PC-9 (cell line): ENCODE results near the gene OGN. TPM values are rescaled to one million over a fixed set of nuclear protein-coding genes. Genes with fewer than 3 reads are reported as not detected.

ENCODE experiments used
- BruUV-seq: library from RNA; stranded (reverse); fragments of 400-500 nt; replicated peaks from 2 replicates; lab custom pipeline; 2021; lab: Mats Ljungman, UMichigan
- CTCF ChIA-PET: fragments of 300-600 bp; sonication (Branson Sonifier 250); formaldehyde crosslinking; loops from one replicate; lab custom pipeline; 2022; ENCODE audit warnings: antibody characterized with exemption; lab: Charles Lee
- POLR2A ChIA-PET: fragments of 300-600 bp; sonication (Branson Sonifier 250); formaldehyde crosslinking; loops from one replicate; lab custom pipeline; 2022; ENCODE audit warnings: antibody characterized with exemption; ENCODE audit not compliant: unreplicated experiment; lab: Charles Lee
- DNase-seq, 2 experiments: peaks; one replicate each; pipeline versions ENCODE4 v3.0.0 to v3.0.0-alpha.2; 2015 to 2022; ENCODE audit warnings: mixed read lengths in 1 of 2
- H2AFZ ChIP-seq: fragments of 200-600 bp; sonication (generic); 2 replicates; pipeline ENCODE4 v1.8.1; 2017; ENCODE audit warnings: antibody characterized with exemption
- H3F3A ChIP-seq: fragments of 200-600 bp; sonication (generic); 2 replicates; pipeline ENCODE4 v1.8.1; 2017; ENCODE audit warnings: antibody characterized with exemption, mild to moderate bottlenecking, low read depth; ENCODE audit not compliant: insufficient read depth
- H3K27ac ChIP-seq: fragments of 200-600 bp; sonication (generic); 2 replicates; pipeline ENCODE4 v1.6.1; 2016; ENCODE audit warnings: mixed run types
- H3K27me3 ChIP-seq: fragments of 200-600 bp; sonication (generic); 2 replicates; pipeline ENCODE4 v1.6.1; 2016; ENCODE audit warnings: low read depth, mixed run types; ENCODE audit not compliant: insufficient read depth
- H3K36me3 ChIP-seq: fragments of 200-600 bp; sonication (generic); 2 replicates; pipeline ENCODE4 v1.6.1; 2016; ENCODE audit warnings: low read depth, mixed run types
- H3K4me1 ChIP-seq: fragments of 200-600 bp; sonication (generic); replicated peaks from 2 replicates; pipeline ENCODE4 v1.6.1; 2016; ENCODE audit warnings: mixed run types; ENCODE audit not compliant: insufficient read depth
- H3K4me2 ChIP-seq: fragments of 200-600 bp; sonication (generic); 2 replicates; pipeline ENCODE4 v1.6.1; 2017; ENCODE audit warnings: mixed run types
- H3K4me3 ChIP-seq: fragments of 200-600 bp; sonication (generic); 2 replicates; pipeline ENCODE4 v1.6.1; 2016; ENCODE audit warnings: mixed run types
- H3K79me2 ChIP-seq: fragments of 200-600 bp; sonication (generic); 2 replicates; pipeline ENCODE4 v1.6.1; 2017; ENCODE audit warnings: low read depth, mixed run types
- H3K9me2 ChIP-seq: fragments of 200-600 bp; sonication (generic); 2 replicates; pipeline ENCODE4 v1.8.1; 2017; ENCODE audit warnings: mild to moderate bottlenecking; ENCODE audit not compliant: insufficient read depth
- H3K9me3 ChIP-seq: fragments of 200-600 bp; sonication (generic); 2 replicates; pipeline ENCODE4 v1.8.1; 2016; ENCODE audit warnings: low read depth; ENCODE audit not compliant: insufficient read depth
- H4K20me1 ChIP-seq: fragments of 200-600 bp; sonication (generic); 2 replicates; pipeline ENCODE4 v1.8.1; 2017; ENCODE audit not compliant: insufficient read depth
- CTCF ChIP-seq: fragments of 200-600 bp; sonication (generic); conservative IDR thresholded peaks from 2 replicates; pipeline ENCODE4 v1.6.1; 2017; ENCODE audit warnings: mixed run types, antibody characterized with exemption, mild to moderate bottlenecking, moderate library complexity
- EZH2 ChIP-seq: fragments of 200-600 bp; sonication (generic); IDR thresholded peaks from 2 replicates; pipeline ENCODE4 v1.8.0; 2017; ENCODE audit warnings: antibody characterized with exemption, low read depth
- intact Hi-C: fragments of 100-400 bp; cut with micrococcal nuclease; formaldehyde crosslinking; loops from one replicate; pipeline ENCODE4 v1.10.0; 2022; ENCODE audit not compliant: unreplicated experiment
- total RNA-seq: library from RNA; stranded (reverse); gene quantifications from 2 replicates; pipeline ENCODE4 v1.2.3, GENCODE V29; 2021

The OGN gene
- total RNA-seq, 1 experiment from 2014 or later, result not detected

DNA sequence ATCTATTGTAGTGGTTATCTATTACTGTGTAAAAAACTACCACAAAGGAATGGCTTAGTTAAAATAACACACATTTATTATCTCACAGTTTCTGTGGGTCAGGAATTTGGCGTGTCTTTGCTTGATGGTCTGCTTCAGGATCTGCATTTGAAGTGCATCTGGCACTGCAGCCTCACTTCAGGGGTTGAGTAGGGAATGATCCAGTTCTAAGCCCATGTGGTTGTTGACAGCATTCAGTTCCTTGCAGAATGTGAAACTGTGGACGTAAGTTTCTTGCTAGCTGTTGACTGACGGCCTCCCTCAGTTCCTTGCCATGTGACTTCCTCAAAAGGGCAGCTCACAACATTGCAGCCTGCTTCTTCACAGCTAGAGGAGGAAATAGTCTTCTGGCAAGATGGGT lies 2.1 kb upstream of the OGN start:
- no peaks in the 10 kb centered on the region for H3K27me3 ChIP-seq
- TF ChIP-seq EZH2, result no peak
- TF ChIP-seq CTCF, result no peak
- H2AFZ ChIP-seq, result no peak overlapping the region
- intact Hi-C loops, result no loop called here
- H3F3A ChIP-seq, result no peaks in the 10 kb centered on the region
- H3K9me3 ChIP-seq, result no peaks in the 10 kb centered on the region
- CTCF ChIA-PET, result no interaction called here
- H3K36me3 ChIP-seq, result no peaks in the 10 kb centered on the region
- H4K20me1 ChIP-seq, result no peaks in the 10 kb centered on the region
- no peak overlapping the region for H3K4me2 ChIP-seq
- BruUV-seq, result no TSS peak
- H3K9me2 ChIP-seq, result no peaks in the 10 kb centered on the region
- no peaks in the 10 kb centered on the region for H3K4me1 ChIP-seq
- no peaks in the 10 kb centered on the region for H3K79me2 ChIP-seq
- H3K4me3 ChIP-seq, result no peak overlapping the region
- DNase-seq, result no peak
- POLR2A ChIA-PET, result no interaction called here
- no peak overlapping the region for H3K27ac ChIP-seq

DNA sequence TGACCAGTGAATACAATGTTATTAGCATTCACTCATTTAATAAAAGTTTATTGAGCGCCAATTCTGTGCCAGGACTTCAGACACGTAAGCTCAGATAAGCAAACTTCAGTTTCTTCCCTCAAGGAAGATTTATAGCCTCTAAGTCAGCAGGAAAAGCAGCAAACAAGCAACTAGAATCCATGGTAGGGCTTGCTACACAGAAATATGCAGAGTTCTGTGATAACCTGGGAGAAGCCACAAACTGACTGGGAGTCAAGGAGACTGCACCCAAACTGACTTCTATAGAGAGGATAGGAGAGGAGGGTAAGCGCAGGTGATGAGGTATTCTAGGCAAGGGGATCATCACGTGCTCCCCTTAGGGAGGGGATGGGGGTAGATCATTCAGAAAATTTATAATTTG lies 1.4 kb upstream of the OGN start:
- H3F3A ChIP-seq, result no peaks in the 10 kb centered on the region
- H3K4me3 ChIP-seq, result no peak overlapping the region
- H4K20me1 ChIP-seq, result no peaks in the 10 kb centered on the region
- no peaks in the 10 kb centered on the region for H3K9me2 ChIP-seq
- H3K27me3 ChIP-seq, result no peaks in the 10 kb centered on the region
- no peaks in the 10 kb centered on the region for H3K79me2 ChIP-seq
- no TSS peak for BruUV-seq
- H2AFZ ChIP-seq, result no peak overlapping the region
- CTCF ChIA-PET, result no interaction called here
- H3K9me3 ChIP-seq, result no peaks in the 10 kb centered on the region
- no peak overlapping the region for H3K27ac ChIP-seq
- no peak for DNase-seq
- no peaks in the 10 kb centered on the region for H3K36me3 ChIP-seq
- POLR2A ChIA-PET, result no interaction called here
- H3K4me2 ChIP-seq, result no peak overlapping the region
- H3K4me1 ChIP-seq, result no peaks in the 10 kb centered on the region
- intact Hi-C loops, result no loop called here
- TF ChIP-seq EZH2, result no peak
- TF ChIP-seq CTCF, result no peak

DNA sequence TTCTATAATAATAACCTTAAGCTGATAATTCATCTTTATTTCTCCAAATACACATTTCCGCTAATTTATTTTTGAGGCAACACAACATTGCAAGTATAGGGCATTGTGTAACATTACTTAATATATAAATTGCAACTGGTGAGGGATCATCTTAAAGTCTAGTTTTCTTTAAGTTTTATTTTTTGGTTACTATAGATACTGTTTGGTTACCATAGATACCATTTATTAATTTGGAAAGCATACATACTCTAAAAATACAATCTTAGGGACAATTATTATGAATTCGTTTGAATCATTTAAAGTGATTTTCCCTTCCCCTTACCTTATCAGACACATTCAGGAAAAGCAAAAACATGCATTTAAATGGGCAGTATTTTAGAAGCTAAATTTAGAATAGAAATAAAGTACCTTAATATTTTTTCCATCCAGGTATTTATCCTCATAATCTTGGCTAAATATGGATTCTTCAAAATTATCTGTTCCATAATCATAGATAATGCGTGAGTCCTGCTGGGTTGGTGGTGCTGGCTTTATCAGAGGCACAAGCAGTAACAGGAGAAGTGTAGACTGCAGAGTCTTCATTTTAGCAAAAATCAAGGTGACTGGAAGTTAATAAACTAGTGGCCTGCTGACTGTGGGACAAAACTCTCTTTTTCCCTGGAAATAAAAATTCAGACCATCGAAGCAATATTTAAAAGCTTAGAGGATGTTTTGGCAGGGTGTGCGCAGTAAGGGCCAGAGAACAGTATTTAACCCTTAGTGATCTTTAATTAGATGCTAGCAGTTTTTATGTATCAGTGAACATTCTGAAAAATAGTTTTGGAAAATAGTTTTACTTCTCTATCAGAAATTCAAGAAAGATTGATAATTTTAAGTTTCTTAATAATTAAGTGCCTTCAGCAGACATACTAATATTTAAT lies 1.3 kb downstream of the OGN start:
- no peaks in the 10 kb centered on the region for H3K9me2 ChIP-seq
- no peaks in the 10 kb centered on the region for H3K27me3 ChIP-seq
- no peak for DNase-seq
- H3K79me2 ChIP-seq, result no peaks in the 10 kb centered on the region
- no peaks in the 10 kb centered on the region for H4K20me1 ChIP-seq
- H2AFZ ChIP-seq, result no peak overlapping the region
- H3K4me1 ChIP-seq, result no peaks in the 10 kb centered on the region
- H3K36me3 ChIP-seq, result no peaks in the 10 kb centered on the region
- H3K4me3 ChIP-seq, result no peak overlapping the region
- CTCF ChIA-PET, result no interaction called here
- H3K9me3 ChIP-seq, result no peaks in the 10 kb centered on the region
- intact Hi-C loops, result no loop called here
- H3F3A ChIP-seq, result no peaks in the 10 kb centered on the region
- POLR2A ChIA-PET, result no interaction called here
- no TSS peak for BruUV-seq
- H3K27ac ChIP-seq, result no peak overlapping the region
- no peak overlapping the region for H3K4me2 ChIP-seq
- TF ChIP-seq EZH2 (no peak), CTCF (no peak)
